ENCODE measurements around the gene SLC26A11. TPM values are rescaled to one million over a fixed set of nuclear protein-coding genes. Genes with fewer than 3 reads are reported as not detected.
A peak's percentile ranks its signal among the peaks of the same experiment; 100 is the strongest.

Gene SLC26A11
- total RNA-seq, 1 donor from 2014 or later: 5.1 TPM

DNA sequence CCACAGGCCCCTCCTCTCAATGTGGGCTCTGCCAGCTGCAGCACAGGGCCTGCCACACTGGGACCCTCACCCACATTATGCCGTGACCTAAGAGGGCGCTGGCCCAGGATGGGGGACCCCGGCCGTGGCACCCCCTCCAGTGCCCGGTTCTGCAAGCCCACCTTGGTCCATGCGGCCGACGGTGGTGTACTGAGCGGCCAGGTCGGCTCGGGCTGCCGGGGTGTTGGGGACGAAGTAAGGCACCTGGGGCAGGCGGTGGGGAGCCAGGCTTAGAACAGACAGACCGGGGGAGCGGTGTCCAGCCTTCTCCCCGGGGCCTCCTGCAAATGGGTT, 6.6 kb upstream of the SLC26A11 start:
- DNase-seq: no peak

DNA sequence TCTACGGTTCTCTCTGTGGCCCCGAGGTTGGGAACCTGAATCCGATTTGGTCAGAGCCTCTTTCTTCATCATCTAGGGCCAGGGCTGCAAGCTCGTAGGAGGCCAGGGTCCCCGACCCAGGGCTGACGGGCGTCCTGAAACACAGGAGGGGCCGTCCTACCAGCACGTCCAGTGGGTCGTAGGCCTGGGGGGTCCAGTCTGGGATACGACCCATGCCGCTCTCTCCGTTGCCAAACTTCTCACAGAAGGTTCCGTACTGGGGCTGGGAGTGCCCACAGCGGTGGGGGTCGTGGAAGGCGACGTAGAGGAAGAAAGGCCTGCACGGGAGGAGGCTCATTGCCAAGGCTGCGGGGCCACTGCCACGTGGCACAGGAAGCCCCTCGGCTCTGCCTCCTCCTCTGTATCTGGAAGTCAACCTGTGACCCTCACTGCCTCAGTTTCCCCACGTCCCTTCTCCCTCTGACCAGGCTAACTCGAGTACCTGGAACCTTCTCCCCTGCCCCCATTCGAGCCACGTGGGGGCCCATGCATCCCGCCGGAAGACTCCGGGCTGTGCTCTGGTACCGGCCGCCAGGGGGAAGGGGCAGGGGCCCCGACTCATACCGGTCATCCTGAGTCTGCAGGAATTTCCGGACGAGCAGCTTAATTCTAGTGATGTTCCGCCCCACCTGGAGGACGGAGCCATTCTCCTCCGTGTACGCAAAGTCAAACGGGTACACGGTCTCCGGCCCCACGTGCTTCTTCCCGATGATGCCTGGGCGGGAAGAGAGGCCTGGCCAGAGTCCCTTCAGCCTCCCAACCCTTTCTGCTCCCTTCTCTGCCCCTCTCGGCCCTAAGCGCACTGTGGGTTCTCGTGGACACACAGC, 6.0 kb upstream of the SLC26A11 start:
- intact Hi-C loops (cut with DNase I): no loop called here
- DNase-seq (no peak), ATAC-seq (ENCODE audit: poor library complexity) (no peak)

More for the DNA sequence above, 6.6 kb upstream of the SLC26A11 start:
- ATAC-seq (ENCODE audit: poor library complexity): no peak
- intact Hi-C loops (cut with DNase I): no loop called here

DNA sequence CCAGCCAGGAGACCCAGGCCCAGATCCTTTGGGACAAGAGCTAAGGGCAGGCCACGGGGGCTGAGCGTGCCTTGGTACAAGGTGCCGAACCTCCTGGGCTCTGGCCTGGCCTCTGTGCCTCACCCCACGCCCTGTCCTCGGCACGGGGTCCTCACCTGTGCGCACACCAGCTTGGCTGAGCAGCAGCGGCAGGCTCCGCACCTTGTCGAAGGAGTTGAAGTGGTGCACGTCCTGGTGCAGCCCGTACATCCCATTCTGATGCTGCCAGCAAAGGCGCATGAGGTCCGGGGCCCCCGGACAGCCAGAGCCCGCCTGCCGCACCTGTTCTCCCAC, 5.4 kb upstream of the SLC26A11 start:
- intact Hi-C loops (cut with DNase I): no loop called here
- ATAC-seq (ENCODE audit: poor library complexity): no peak

DNA sequence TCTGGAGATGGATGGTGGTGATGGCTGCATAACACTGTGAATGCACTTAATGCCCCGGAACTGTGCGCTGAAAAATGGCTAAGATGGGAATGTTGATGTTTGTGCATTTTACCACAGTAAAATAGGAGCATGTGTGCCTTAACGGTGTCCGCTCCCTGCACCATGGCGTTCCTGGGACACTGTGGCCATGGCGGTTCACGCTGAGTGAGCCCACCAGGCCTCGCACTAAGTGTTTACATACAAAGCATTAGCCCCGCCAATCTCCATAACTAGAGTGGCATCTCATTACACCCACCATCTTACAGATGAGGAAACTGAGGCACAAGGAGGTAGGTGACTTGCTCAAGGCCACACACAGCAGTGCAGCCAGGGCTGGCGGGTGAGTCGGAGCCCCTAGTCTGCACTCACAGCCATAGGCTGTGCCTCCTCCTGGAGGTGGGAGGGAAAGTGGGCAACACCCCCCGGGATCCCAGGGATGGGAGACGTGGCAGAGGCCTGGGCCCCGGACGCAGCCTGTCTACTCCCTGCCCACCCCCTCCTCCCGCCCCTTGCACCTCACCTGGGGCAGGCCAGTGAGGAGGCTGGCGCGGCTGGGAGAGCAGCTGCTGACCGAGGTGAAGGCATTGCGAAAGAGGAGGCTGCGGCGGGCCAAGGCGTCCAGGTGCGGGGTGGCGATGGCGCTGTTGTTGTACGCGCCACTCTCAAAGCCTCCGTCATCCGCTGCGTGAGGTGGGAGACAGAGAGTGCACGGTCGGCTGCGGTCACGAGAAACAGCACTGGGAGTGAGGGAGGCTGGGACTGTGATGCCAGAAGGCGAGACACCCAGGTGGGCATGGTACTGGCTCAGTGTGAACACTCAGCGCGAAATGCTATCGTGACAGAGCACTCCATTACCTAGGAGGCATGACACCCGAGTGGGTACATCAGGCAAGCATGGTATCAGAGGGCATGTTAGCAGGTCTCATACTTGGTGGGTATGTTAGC, 3.5 kb upstream of the SLC26A11 start:
- DNase-seq (peak; percentile 17), ATAC-seq (ENCODE audit: poor library complexity) (no peak)
- intact Hi-C loops (cut with DNase I): no loop called here

More for the DNA sequence above, 5.4 kb upstream of the SLC26A11 start:
- DNase-seq: no peak

DNA sequence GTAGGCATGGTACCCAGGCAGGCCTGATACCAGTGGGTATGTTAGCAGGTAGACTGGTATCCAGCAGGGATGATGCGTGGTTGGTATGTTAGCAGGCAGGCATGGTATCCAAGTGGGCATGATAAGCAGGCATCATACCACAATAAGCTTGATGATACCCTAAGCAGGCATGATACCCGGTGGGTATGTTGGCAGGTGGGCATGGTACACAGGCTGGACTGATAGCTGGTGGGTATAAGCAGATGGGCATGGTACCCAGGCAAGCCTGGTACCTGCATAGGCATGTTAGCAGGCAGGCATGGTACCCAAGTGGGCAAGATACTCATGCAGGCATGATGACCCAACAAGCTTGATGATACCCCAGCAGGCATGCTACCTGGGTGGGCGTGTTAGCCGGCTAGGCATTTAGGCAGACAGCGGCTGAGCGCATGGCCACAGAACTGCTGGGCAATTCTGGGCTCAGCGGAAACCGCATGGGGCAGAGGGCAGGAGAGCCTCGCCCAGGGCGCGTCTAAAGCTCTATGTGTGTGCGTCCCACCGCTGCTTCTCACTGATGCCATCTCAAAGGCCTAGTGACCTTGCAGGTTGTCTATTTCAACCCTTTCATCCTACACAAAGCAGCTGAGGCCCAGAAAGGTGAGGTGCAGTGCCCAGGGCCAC, 2.4 kb upstream of the SLC26A11 start:
- ATAC-seq (ENCODE audit: poor library complexity) (no peak), DNase-seq (peak; percentile 29)
- intact Hi-C loops (cut with DNase I): no loop called here

DNA sequence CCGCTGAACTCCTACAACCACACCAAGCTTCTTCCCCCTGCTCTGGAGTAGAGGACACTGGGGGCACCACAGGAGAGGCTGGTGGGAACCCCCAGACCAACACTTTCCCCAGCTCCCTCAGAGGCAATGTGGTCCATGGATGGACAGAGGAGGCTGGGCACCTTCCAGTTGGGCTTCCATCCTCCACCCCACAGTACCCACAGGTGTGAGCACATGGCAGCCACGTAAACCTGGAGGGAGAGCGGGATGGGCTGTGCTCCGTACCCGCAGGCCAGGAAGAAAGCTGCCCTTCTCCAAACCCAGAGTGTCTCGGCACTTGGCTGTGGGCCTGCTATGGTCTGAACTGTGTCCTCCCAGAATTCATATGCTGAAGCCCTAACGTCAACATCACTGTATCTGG, 1.8 kb upstream of the SLC26A11 start:
- intact Hi-C loops (cut with DNase I): no loop called here
- peak; percentile 10 for DNase-seq
- no peak for ATAC-seq (ENCODE audit: poor library complexity)

DNA sequence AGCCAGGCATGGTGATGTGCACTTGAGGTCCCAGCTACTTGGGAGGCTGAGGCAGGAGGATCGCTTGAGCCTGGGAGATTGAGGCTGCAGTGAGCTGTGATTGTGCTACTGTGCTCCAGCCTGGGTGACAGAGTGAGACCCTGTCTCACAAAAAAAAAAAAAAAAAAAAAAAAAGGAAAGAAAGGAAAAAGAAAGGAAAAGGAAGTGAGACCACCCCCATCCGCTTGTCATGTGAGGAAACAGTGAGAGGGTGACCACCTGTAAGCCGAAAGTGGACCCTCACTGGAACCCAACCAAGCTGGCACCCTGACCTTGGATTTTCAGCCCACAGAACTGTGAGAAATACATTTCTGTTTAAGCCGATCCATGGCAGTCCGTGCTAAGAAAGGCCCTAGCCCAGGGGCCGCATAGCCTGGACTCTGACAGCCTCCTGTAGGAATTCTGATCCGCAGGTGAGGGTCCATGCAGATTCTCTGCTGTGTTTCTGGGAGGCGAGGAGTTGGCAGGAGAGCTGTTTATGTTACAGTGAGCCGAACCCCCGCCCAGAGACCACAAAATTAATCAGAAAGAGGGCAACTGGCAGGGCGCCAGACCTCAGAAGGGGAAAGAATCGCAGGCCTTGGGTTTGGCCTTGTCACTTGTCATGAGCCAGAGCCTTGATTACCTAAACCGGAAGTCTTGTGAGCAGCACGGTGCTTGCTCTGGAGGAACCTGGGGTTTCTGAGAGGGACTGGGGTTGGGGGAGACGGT, 1.0 kb upstream of the SLC26A11 start:
- intact Hi-C loops (cut with DNase I): no loop called here
- ATAC-seq (ENCODE audit: poor library complexity): peak; percentile 49

DNA sequence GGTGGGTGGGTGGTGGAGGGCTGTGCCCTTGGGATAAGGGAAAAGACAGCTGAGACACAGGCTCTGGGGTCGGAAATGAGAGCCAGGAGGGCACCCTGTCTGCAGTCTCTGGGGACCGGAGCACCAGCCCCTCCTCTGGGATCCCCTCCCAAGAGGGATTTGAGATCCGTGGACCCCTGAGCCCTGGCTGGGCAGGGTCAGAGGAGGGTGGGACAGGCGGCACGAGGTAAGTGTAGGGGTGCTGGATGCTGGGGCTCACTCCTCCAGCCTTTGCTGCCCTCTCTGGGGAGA, 519 bp upstream of the SLC26A11 start:
- ATAC-seq (ENCODE audit: poor library complexity): no peak
- intact Hi-C loops (cut with DNase I): no loop called here
- no peak for DNase-seq

More for the DNA sequence above, 1.0 kb upstream of the SLC26A11 start:
- peak; percentile 80 for DNase-seq

DNA sequence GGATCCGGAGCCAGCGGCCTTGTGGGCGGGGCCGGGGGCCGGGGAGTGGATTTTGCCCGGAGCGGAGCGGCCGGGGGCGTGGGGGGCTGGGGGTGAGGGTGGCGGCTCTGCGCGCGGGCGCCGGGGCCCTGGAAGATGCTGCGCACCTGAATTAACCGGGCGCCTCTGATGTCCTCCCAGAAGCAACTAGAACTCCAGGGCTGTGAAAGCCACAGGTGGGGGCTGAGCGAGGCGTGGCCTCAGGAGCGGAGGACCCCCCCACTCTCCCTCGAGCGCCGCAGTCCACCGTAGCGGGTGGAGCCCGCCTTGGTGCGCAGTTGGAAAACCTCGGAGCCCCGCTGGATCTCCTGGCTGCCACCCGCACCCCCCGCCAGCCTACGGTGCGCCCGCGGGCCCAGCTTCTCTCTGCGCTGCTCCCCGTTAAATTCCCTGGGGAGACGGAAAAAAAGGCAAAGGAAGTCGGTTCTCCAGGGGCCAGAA, 549 bp downstream of the SLC26A11 start:
- intact Hi-C loops (cut with DNase I): no loop called here
- ATAC-seq (ENCODE audit: poor library complexity): peak; percentile 34
- no peak for DNase-seq

DNA sequence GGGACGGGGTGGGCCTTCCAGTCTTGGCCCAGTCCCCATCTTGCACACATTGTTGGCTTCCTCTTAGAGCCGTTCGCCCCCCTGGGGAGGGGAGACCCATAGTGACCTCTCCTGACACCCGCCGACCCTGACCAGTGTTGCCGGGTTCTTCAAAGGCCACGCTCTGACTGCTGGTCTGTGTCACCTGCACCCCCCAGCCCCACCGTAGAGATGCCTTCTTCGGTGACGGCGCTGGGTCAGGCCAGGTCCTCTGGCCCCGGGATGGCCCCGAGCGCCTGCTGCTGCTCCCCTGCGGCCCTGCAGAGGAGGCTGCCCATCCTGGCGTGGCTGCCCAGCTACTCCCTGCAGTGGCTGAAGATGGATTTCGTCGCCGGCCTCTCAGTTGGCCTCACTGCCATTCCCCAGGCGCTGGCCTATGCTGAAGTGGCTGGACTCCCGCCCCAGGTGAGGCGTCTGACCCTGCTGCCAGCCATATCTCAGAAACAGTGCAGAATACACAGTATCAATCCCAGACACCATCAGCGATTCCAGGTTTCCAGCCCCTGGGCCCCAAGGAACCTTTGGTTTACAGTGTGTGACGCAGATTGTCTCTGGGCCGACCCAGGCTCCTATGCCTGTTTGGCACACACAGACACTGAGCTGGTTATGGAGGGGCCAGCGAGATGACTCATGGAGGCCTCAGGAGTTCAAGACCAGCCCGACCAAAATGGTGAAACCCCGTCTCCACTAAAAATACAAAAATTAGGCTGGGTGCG, 1.3 kb downstream of the SLC26A11 start:
- no peak for ATAC-seq (ENCODE audit: poor library complexity)
- intact Hi-C loops (cut with DNase I): no loop called here
- no peak for DNase-seq

DNA sequence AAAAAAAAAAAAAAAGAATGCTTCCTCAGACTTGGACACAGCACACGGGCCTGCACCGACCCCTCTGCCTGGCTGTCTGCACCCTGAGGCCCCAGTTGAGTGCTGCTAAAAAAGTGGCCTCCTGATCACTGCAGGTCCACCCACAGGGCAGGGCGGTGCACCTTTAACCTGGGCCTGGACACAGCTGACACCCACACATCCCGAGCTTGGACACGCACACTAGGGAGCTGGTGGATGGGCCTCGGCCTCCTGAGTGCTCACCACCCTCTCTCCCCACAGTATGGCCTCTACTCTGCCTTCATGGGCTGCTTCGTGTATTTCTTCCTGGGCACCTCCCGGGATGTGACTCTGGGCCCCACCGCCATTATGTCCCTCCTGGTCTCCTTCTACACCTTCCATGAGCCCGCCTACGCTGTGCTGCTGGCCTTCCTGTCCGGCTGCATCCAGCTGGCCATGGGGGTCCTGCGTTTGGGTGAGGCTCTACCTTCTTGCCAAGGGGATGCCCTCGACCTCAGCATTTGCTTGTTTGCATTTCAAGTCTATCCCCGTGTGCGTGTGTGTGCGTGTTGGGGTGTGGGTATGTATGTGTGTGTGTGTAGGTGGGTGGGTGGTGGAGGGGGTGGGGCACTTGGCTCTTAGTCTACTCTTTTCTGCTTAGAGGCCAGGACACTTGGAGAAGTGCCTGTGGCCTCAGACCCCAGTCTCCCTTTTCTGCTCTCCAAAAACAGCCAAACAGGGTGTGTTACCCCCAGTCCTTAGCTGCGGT, 2.3 kb downstream of the SLC26A11 start:
- intact Hi-C loops (cut with DNase I): no loop called here
- DNase-seq (peak; percentile 24), ATAC-seq (ENCODE audit: poor library complexity) (no peak)

DNA sequence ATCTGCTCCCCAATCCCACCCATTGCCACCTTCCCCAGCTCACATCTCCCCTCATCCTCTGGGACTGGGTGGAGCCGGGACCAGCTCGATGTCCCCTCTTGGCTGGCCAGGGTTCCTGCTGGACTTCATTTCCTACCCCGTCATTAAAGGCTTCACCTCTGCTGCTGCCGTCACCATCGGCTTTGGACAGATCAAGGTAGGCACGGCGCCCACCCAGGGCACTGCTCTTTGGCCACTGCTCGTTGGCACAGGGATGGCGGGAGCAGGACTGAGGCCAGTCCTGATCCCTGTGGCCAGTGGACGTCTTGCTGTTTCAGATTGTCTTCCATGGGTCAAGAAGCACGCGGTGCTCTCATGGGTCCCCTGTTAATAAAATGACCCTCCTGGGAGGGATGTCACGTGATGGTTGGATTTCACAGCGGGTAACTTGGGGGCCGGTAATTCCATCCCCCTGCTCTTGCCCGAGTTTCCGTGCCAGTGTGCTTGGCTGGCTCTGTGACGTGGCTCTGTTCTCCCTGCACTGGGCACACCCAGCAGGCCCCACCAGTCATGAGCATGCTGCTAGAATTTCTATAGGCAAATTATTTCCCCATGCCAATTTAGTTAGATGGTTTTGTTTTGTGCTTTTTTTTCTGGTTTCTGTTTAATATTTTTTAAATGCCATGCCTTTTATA, 3.1 kb downstream of the SLC26A11 start:
- DNase-seq: peak; percentile 30
- intact Hi-C loops (cut with DNase I): no loop called here
- no peak for ATAC-seq (ENCODE audit: poor library complexity)

DNA sequence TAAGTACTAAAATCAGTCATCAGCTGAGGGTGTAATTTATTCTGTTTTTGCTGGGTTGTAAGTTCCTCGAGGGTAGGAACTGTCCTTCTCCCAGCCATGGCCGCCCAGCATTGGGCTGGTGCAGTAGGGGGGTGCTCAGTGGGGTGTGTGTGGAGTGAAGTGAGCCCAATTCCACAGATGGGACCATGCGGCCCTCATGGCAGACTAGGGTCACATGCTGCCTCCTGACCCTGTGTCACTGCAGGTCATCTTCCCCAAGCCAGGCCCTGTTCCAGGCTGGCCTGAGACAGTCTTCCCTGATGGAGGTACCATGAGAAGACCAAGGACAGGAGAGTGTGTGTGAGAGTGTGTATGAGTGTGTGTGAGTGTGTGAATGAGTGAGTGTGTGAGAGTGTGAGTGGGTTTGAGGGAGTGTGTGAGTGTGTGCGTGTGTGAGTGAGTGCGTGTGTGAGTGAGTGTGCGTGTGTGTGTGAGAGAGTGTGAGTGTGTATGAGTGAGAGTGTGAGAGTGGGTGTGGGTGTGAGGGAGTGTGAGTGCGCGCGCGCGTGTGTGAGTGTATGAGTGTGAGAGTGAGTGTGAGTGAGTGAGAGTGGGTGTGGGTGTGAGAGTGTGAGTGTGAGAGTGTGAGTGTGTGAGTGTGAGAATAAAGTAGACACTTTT, 3.7 kb downstream of the SLC26A11 start:
- intact Hi-C loops (cut with DNase I): no loop called here
- DNase-seq (peak; percentile 8), ATAC-seq (ENCODE audit: poor library complexity) (no peak)

DNA sequence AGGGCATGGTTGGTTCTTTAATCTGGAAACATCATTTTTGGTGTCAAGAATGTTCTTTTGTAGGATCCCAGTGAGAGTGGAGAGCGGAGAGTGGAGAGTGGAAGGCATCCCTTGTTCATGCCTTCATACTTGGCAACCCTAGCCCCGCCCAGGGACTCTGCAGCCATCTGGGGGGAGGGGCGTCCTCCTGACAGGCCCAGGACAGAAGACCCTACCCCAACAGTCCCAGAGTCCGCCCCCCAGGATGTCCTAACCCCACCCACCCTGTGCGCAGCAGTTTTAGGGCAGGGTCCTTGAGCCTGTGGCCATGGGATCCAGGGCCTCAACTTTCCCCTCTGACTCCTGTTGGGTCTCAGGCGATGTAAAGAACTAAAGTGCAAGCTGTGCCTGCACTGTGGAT, 4.5 kb downstream of the SLC26A11 start:
- intact Hi-C loops (cut with DNase I): no loop called here
- peak; percentile 19 for DNase-seq
- ATAC-seq (ENCODE audit: poor library complexity): no peak

DNA sequence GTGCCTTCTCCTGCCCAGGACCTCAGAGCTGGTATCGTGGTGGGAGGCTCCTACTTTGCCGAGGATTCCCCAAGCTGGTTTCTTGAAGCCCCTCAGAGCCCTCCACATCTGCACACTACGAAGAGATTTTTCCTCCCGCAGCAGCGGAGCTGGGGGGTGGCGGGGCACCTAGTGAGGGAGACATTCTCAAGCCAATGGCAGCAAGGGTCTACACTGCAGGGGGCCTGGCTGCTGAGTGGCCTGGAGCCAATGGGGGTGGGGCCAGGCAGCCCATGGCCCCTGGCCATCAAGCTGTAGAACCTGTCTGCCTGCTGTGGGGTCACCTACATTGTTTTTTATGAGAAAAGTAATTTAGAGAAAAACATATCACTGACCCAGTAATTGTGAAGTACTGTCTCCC, 5.0 kb downstream of the SLC26A11 start:
- DNase-seq (no peak), ATAC-seq (ENCODE audit: poor library complexity) (no peak)
- intact Hi-C loops (cut with DNase I): no loop called here

DNA sequence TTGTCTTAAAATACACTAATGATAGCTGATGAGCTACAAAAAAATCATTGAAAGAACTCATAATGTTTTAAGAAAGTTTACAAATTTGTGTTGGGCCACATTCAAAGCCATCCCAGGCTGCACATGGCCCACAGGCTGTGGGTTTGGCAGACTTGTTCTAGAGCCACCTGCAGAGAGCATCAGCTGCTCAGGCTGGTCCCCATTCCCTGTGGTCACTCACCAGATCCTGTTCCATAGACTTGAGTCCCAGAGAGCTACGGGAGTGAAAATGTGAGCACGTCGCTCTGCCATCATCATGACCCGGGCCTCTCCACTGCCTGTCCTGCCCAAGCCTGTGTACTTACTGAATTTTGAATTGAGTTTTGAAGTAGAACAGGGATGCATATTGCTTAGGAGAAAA, 6.9 kb downstream of the SLC26A11 start:
- peak; percentile 3 for DNase-seq
- no peak for ATAC-seq (ENCODE audit: poor library complexity)
- intact Hi-C loops (cut with DNase I): no loop called here

Measured in Right ventricle myocardium superior (tissue), 1 donor.